Esophagus muscularis mucosa (tissue), 4 donors: Measurements from ENCODE around the gene AK5. TPM values are rescaled to one million over a fixed set of nuclear protein-coding genes. Genes with fewer than 3 reads are reported as not detected.

Experiments used
- DNase-seq: peaks from one replicate; pipeline ENCODE4 v3.0.0-alpha.2; 2017; ENCODE audit errors: extremely low spot score
- H3K27ac ChIP-seq, 4 donors: fragments of 200-600 bp; sonication (generic); replicated peaks in 1 of 4; 1 replicate in 3 of 4; 2 replicates in 1 of 4; pipeline ENCODE4 v1.5.1; 2016 to 2019; ENCODE audit warnings: mild to moderate bottlenecking in 1 of 4
- H3K27me3 ChIP-seq, 4 donors: fragments of 200-600 bp; sonication (generic); one replicate each; pipeline versions ENCODE4 v1.5.1 to v1.6.0; 2016 to 2019
- H3K36me3 ChIP-seq, 4 donors: fragments of 200-600 bp; sonication (generic); one replicate each; pipeline ENCODE4 v1.5.1; 2016 to 2019
- H3K4me1 ChIP-seq, 4 donors: fragments of 200-600 bp; sonication (generic); one replicate each; pipeline ENCODE4 v1.5.1; 2016 to 2019
- H3K4me3 ChIP-seq, 4 donors: fragments of 200-600 bp; sonication (generic); 1 replicate in 2 of 4; 2 replicates in 2 of 4; pipeline ENCODE4 v1.5.1; 2016 to 2019; ENCODE audit warnings: mild to moderate bottlenecking in 4 of 4, moderate library complexity in 1 of 4
- H3K9me3 ChIP-seq, 4 donors: fragments of 200-600 bp; sonication (generic); 1 replicate in 3 of 4; 2 replicates in 1 of 4; pipeline ENCODE4 v1.5.1; 2016 to 2019
- EP300 ChIP-seq: sonication (generic); formaldehyde crosslinking; IDR thresholded peaks from one replicate; pipeline ENCODE4 v1.6.1; 2017; ENCODE audit warnings: antibody characterized with exemption
- POLR2A ChIP-seq: fragments of 450-650 bp; IDR thresholded peaks from one replicate; pipeline ENCODE4 v1.6.1; 2017; ENCODE audit warnings: antibody characterized with exemption, moderate library complexity, mild to moderate bottlenecking, low read depth
- POLR2AphosphoS5 ChIP-seq, 2 donors: sonication (generic); formaldehyde crosslinking; IDR thresholded peaks; one replicate each; pipeline ENCODE4 v1.6.1; 2017; ENCODE audit warnings: antibody characterized with exemption in 2 of 2
- WGBS: methylation state at CpG from one replicate; pipeline ENCODE4 v1.1.5; 2018; 5-methylcytosine and 5-hydroxymethylcytosine counted together
- intact Hi-C: fragments of 100-400 bp; cut with DNase I; formaldehyde crosslinking; loops from one replicate; pipeline ENCODE4 v1.15.1; 2023
- total RNA-seq, 4 donors: library from RNA; depleted of rRNA; stranded (reverse); fragments of >200 nt; gene quantifications; one replicate each; pipeline versions ENCODE4 v1.1.0 to v1.2.1, GENCODE V29; 2016
- TF ChIP-seq, protein P1 (sequence below), 3 experiments: fragments of 200-600 bp in 2 of 3; fragments of 450-650 bp in 1 of 3; sonication (generic) in 2 of 3; IDR thresholded peaks; one replicate each; pipeline ENCODE4 v1.5.1; 2017 to 2019; ENCODE audit warnings: antibody characterized with exemption in 3 of 3, mild to moderate bottlenecking in 2 of 3, moderate library complexity in 1 of 3

AK5 gene
- total RNA-seq, 4 donors from 2014 or later = 0.97 to 2.5 (median 2.0) TPM

DNA sequence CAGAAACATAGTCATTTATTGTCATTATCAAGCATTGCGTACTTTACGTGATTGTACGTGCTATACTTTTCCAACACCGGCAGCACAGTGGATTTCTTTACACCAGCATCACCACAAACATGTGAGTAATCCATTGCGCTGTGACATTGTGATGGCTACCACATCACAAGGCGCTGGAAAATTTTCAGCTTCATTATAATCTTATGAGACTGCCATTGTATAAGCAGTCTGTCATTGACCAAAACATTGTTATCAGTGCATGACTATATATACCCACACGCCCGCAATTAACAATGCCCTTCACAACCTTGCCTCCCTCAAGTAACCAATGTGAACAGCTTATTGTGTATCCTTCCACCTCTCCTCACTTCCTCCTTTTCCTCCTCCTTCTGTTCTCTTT, 263.0 kb downstream of the AK5 start:
- 96% methylated on average over 8 of the region's 8 CpGs for WGBS
- H3K27me3 ChIP-seq = no peaks in the 10 kb centered on the region
- intact Hi-C loops = loop anchor here (10.0 kb wide), 1 partner anchor 560 kb away; no protein-coding TSS in a partner anchor
- H3K36me3 ChIP-seq = no peaks in the 10 kb centered on the region
- TF ChIP-seq POLR2A = no peak
- TF ChIP-seq POLR2AphosphoS5 (IDR thresholded peaks at IDR 0.05) = no peak
- TF ChIP-seq, protein P1, sequence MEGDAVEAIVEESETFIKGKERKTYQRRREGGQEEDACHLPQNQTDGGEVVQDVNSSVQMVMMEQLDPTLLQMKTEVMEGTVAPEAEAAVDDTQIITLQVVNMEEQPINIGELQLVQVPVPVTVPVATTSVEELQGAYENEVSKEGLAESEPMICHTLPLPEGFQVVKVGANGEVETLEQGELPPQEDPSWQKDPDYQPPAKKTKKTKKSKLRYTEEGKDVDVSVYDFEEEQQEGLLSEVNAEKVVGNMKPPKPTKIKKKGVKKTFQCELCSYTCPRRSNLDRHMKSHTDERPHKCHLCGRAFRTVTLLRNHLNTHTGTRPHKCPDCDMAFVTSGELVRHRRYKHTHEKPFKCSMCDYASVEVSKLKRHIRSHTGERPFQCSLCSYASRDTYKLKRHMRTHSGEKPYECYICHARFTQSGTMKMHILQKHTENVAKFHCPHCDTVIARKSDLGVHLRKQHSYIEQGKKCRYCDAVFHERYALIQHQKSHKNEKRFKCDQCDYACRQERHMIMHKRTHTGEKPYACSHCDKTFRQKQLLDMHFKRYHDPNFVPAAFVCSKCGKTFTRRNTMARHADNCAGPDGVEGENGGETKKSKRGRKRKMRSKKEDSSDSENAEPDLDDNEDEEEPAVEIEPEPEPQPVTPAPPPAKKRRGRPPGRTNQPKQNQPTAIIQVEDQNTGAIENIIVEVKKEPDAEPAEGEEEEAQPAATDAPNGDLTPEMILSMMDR (IDR thresholded peaks at IDR 0.05) = no peak
- no peak for TF ChIP-seq EP300
- no peak for DNase-seq
- no peak overlapping the region for H3K4me3 ChIP-seq
- H3K9me3 ChIP-seq = no peaks in the 10 kb centered on the region
- peaks cover 0 to 4% (median 1%) of the 10 kb centered on the region in 4 donors for H3K4me1 ChIP-seq
- H3K27ac ChIP-seq = no peak overlapping the region

DNA sequence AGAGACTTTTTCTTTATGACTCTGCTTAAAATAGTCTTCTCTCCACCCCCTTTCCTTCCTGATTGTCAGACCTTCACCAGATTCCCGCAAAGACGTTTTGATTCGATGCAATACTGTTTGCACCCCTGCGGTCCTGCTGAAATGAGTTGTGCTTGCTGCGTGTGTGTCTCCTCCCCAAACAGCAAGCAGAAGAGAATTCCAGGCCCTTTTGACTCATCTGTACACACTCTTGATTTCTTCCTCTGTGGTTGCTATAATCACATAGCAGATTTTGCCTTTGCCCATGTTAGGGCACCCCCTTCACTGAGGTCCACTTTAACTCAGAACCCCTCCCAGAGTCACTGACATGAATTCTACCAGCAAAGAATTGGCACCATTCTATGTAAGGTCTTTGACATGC, 264.2 kb downstream of the AK5 start:
- 77% methylated on average over 5 of the region's 5 CpGs for WGBS
- Histone ChIP-seq H3K27ac (no peak overlapping the region), H3K4me1 (no peaks in the 10 kb centered on the region), H3K4me3 (no peak overlapping the region), H3K27me3 (no peaks in the 10 kb centered on the region), H3K36me3 (no peaks in the 10 kb centered on the region), H3K9me3 (no peaks in the 10 kb centered on the region)
- TF ChIP-seq EP300 (no peak), POLR2A (no peak), POLR2AphosphoS5 (IDR thresholded peaks at IDR 0.05) (no peak)
- TF ChIP-seq, protein P1 (IDR thresholded peaks at IDR 0.05) = no peak
- no peak for DNase-seq
- intact Hi-C loops = loop anchor here (10.0 kb wide), 1 partner anchor 559 kb away; no protein-coding TSS in a partner anchor

DNA sequence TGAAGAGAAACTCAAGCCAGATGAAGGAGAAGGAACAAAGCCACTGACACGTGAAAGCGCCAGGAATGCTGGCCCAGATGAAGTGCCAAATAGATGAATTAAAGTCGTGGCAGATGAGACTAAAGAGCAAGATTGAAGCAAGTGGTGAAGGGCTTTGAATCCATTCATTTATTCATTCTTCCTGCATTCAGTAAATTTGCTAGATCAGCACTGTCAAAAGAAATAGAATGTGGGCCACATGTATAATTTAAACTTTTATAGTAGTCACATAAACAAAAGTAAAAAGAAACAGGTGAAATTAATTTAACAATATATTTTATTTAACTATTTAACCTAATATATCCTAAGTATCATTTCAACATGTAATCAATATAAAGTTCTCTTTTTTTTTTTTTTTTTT, 265.1 kb downstream of the AK5 start:
- Histone ChIP-seq H3K4me3 (no peak overlapping the region), H3K4me1 (no peaks in the 10 kb centered on the region), H3K27me3 (no peaks in the 10 kb centered on the region), H3K36me3 (no peaks in the 10 kb centered on the region), H3K9me3 (no peaks in the 10 kb centered on the region), H3K27ac (no peak overlapping the region)
- TF ChIP-seq POLR2A = no peak
- no peak for TF ChIP-seq EP300
- no peak for TF ChIP-seq POLR2AphosphoS5 (IDR thresholded peaks at IDR 0.05)
- TF ChIP-seq, protein P1 (IDR thresholded peaks at IDR 0.05) = no peak
- DNase-seq = no peak
- 77% methylated on average over 3 of the region's 3 CpGs for WGBS
- intact Hi-C loops = loop anchor here (10.0 kb wide), 1 partner anchor 558 kb away; no protein-coding TSS in a partner anchor

DNA sequence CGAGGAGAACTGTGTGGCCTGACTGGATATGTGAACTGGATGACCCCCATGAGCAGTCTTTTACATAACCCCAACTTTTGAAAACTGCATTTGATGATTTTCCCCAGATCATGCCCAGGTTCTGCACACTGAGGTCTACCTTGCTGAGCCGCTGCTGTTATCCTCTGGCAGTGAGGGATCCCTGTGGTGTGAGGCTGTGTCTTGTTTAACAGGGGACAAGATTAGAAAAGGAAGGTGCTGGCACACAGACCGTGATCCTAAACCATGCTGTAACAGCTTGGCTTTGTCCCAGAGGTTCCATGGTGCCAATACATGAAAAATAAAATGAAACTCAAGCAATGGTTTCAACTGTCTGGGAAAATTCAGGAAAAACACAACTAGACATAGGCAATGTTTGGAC, 266.5 kb downstream of the AK5 start:
- Histone ChIP-seq H3K36me3 (no peaks in the 10 kb centered on the region), H3K9me3 (no peaks in the 10 kb centered on the region), H3K4me1 (no peaks in the 10 kb centered on the region), H3K27me3 (no peaks in the 10 kb centered on the region), H3K27ac (no peak overlapping the region), H3K4me3 (no peak overlapping the region)
- intact Hi-C loops = loop anchor here (10.0 kb wide), 1 partner anchor 557 kb away; no protein-coding TSS in a partner anchor
- DNase-seq = no peak
- WGBS = 85% methylated on average over 3 of the region's 3 CpGs
- TF ChIP-seq, protein P1 (IDR thresholded peaks at IDR 0.05) = no peak
- TF ChIP-seq POLR2A (no peak), EP300 (no peak)

DNA sequence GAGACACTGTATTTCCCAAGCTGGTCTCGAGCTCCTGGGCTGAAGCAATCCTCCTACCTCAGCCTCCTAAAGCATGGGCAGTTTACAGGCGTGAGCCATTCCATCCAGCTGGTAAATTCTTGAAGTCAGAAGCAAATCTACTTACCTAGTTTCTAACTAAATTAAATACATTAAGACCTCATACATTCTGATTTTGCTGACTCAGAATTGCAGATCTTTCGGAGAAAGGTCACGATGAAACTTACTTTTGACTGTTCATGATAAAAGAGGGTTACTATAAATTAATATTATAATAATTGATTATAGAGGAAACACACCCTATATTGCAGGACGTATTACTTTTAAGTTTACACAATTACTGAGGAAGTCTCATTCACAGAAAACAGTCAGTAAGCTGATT, 268.3 kb downstream of the AK5 start:
- H3K27ac ChIP-seq = no peak overlapping the region
- no peaks in the 10 kb centered on the region for H3K36me3 ChIP-seq
- no peak for DNase-seq
- H3K4me3 ChIP-seq = no peak overlapping the region
- intact Hi-C loops = no loop called here
- H3K9me3 ChIP-seq = no peaks in the 10 kb centered on the region
- H3K27me3 ChIP-seq = no peaks in the 10 kb centered on the region
- no peaks in the 10 kb centered on the region for H3K4me1 ChIP-seq
- WGBS = 82% methylated on average over 5 of the region's 5 CpGs
- TF ChIP-seq POLR2AphosphoS5 (IDR thresholded peaks at IDR 0.05) = no peak
